ENCODE measurements around the gene WNT9B.
"Not testable (repeated sequence)": the region's sequence is repeated elsewhere in the genome, so short reads cannot be mapped to it uniquely, and the experiment has no call there.

Gene WNT9B

DNA sequence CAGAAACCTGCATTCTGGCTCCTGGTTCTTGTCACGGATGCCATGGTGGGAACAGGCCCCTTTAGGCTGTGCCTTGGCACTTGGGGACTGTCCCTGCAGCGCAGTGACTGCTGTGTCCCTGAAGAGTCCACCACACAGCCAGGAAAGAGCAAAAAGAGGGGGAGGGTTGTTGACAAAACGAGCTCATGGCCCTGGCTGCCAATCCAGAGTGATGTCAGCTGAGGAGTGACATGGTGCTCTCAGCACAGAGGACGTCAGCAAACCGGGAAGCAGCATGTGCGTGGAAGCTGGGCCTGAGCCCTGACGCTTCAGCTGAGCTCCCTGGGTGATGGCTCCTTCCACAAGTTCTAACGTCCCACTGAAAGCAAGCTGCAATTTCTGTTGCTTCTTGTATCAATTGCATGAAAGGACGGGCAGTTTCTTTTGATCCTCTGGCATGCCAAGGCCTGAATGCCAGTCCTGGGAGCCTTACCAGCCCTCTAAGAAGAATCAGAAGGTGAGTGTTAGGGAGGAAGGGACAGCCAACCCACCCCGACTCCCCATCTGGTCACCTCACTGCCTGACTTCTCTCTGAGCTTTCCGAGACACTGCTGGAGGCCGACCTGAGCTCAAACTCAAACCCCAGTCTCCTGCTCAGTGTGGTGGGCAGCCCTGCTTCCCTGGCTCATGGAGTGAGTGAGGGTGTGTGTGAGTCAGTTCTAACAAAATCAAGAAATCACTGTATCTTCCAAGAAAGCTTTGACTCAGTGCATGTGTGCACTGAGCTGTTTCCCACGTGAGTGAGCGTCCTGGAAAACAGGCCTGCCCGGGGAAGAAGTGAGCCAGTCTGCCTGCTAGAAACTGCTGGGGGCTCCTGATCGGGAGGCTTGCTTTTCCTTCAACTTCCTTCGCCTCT, 18.2 kb upstream of the WNT9B start:
- Histone ChIP-seq H3K4me3 (no peak overlapping the region), H3K27ac (no peak overlapping the region)
- no peak for DNase-seq (ENCODE audit: low spot score)
- TF ChIP-seq CTCF (IDR thresholded peaks at IDR 0.05), result no peak

GRCh38 chr17:46833840-46834208, 17.6 kb upstream of the WNT9B start:
- Histone ChIP-seq H3K4me3 (no peak overlapping the region), H3K27ac (no peak overlapping the region)
- no peak for TF ChIP-seq CTCF (IDR thresholded peaks at IDR 0.05)
- DNase-seq (ENCODE audit: low spot score), result no peak

- DNase-seq (ENCODE audit: low spot score), result no peak
- TF ChIP-seq CTCF (IDR thresholded peaks at IDR 0.05), result no peak
- no peak overlapping the region for H3K27ac ChIP-seq
These were observed 16.5 kb upstream of the WNT9B start for GRCh38 chr17:46834846-46835245.

GRCh38 chr17:46836500-46836899, 14.9 kb upstream of the WNT9B start:
- Histone ChIP-seq H3K4me3 (no peak overlapping the region), H3K27ac (no peak overlapping the region)
- TF ChIP-seq CTCF (IDR thresholded peaks at IDR 0.05), result no peak
- DNase-seq (ENCODE audit: low spot score), result no peak

More at GRCh38 chr17:46834846-46835245, 16.5 kb upstream of the WNT9B start:
- no peak overlapping the region for H3K4me3 ChIP-seq

GRCh38 chr17:46837521-46837920, 13.9 kb upstream of the WNT9B start:
- no peak for DNase-seq (ENCODE audit: low spot score)
- TF ChIP-seq CTCF (IDR thresholded peaks at IDR 0.05), result no peak
- Histone ChIP-seq H3K27ac (no peak overlapping the region), H3K4me3 (no peak overlapping the region)

DNA sequence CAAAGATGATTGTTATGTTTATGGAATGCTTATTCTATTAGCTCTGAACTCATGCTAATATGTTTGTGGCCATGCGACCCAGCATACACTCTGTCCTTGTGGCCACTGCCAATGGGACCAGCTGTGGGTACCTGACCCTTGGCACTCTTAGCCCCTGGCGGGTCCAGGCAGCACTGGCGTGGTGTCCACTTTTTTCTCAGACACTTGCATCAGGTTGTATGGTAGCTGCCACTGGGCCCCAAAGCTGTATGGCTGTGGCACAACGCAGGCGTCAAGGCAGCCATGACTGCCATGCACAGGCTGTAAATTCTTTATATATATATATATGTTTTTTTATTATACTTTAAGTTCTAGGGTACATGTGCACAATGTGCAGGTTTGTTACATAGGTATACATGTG, 12.2 kb upstream of the WNT9B start:
- no peak for TF ChIP-seq CTCF (IDR thresholded peaks at IDR 0.05)
- Histone ChIP-seq H3K27ac (no peak overlapping the region), H3K4me3 (no peak overlapping the region)
- DNase-seq (ENCODE audit: low spot score), result no peak

- H3K27ac ChIP-seq, result not testable (repeated sequence)
These were observed 10.8 kb upstream of the WNT9B start for GRCh38 chr17:46840596-46840995.

More at GRCh38 chr17:46840596-46840995, 10.8 kb upstream of the WNT9B start:
- not testable (repeated sequence) for DNase-seq (ENCODE audit: low spot score); H3K4me3 ChIP-seq
